Measurements from ENCODE around the gene DENND1C. TPM values are rescaled to one million over a fixed set of nuclear protein-coding genes. Genes with fewer than 3 reads are reported as not detected.

The DENND1C gene
- total RNA-seq, 1 donor from 2014 or later, result not detected

DNA sequence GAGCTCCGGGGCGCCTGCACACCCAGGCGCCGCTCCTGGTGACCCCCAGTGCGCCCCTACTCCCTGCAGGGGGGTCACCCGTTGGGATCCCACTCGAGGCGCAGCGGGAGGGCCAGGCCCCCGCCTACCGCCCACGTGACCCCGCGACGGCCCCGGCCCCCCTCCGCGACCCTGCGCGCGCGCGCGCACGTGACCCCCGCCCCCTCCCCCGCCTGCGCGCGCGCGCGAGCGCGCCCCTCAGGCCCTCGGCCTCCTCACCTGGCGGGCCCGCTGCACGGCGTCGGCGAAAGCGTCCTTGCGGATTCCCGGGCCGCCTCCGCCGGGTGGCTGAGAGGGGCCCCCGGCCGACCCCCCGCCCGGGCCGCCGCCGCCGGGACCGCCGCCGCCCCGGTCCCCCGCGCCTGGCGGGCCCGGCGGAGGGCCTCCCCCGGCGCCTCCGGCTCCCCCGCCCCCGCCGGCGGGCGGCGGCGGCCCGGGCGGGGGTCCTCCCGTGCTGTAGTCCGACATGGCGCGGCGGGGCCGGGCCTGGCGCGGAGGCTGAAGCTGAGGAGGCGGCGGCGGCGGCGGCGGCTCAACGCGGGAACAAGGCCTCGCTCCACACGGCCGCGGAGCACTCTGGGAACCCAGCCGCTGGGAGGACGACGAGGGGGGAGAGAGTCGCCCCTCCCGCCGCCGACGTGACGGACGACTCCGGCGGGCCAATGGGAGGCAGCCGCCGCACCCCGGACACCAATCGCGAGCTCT, 57.2 kb downstream of the DENND1C start, which contains the start of gene KHSRP:
Gene KHSRP, minus strand, starts transcription at position 617 of the 744 bp plus-strand sequence. Its CDS starts 110 bp downstream, at position 507.
- no peak for DNase-seq (ENCODE audit: extremely low spot score, unreplicated experiment)
- Mint-ChIP-seq H3K27me3 (ENCODE audit: unreplicated experiment) (no peaks in the 10 kb centered on the region), H3K36me3 (ENCODE audit: unreplicated experiment) (peaks cover 14% of the 10 kb centered on the region), H3K27ac (ENCODE audit: unreplicated experiment) (peak within 1 kb of the TSS; percentile 92), H3K4me3 (ENCODE audit: unreplicated experiment) (peak within 1 kb of the TSS; percentile 84), H3K4me1 (ENCODE audit: unreplicated experiment) (peaks cover 24% of the 10 kb centered on the region), H3K9me3 (ENCODE audit: unreplicated experiment) (no peaks in the 10 kb centered on the region)
- TF ChIP-seq, protein P1, sequence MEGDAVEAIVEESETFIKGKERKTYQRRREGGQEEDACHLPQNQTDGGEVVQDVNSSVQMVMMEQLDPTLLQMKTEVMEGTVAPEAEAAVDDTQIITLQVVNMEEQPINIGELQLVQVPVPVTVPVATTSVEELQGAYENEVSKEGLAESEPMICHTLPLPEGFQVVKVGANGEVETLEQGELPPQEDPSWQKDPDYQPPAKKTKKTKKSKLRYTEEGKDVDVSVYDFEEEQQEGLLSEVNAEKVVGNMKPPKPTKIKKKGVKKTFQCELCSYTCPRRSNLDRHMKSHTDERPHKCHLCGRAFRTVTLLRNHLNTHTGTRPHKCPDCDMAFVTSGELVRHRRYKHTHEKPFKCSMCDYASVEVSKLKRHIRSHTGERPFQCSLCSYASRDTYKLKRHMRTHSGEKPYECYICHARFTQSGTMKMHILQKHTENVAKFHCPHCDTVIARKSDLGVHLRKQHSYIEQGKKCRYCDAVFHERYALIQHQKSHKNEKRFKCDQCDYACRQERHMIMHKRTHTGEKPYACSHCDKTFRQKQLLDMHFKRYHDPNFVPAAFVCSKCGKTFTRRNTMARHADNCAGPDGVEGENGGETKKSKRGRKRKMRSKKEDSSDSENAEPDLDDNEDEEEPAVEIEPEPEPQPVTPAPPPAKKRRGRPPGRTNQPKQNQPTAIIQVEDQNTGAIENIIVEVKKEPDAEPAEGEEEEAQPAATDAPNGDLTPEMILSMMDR (IDR thresholded peaks at IDR 0.05), result no peak

DNA sequence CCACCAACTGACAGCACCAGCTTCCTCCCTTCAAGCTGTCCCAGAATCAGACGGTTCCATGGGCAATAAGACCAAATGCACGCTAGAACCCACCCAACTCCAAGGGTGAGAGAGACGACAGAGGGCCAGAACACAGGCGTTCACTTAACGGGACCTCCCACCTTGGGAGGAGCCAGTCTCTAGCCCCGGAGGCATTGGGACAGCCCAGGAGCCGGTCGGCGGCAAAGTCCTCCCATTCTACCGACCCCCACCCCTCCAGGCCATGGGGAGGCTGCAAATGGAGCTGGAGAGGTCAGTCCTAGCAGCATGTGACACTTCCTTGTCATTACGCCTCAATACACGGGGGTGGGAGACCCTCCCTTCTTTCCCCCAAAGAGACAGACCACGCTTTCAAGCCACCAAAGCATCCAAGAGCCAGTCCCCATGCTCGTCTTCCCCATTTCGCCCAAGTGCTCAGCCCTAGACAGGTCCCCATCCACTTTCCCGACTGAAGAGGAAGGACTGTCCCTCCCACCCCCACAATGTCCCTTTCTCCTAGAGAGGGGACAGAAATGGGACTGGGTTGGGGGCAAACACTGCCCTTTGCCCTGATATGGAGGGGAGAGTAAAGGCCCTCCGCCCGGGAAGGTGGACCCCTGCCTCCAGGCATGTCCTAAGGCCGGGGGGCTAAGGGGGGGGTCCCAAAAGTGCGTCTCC, 57.9 kb downstream of the DENND1C start:
- DNase-seq (ENCODE audit: extremely low spot score, unreplicated experiment), result no peak
- Mint-ChIP-seq H3K4me3 (ENCODE audit: unreplicated experiment) (peak overlapping the region; percentile 84), H3K27ac (ENCODE audit: unreplicated experiment) (peak overlapping the region; percentile 66), H3K36me3 (ENCODE audit: unreplicated experiment) (peaks cover 14% of the 10 kb centered on the region), H3K9me3 (ENCODE audit: unreplicated experiment) (no peaks in the 10 kb centered on the region), H3K4me1 (ENCODE audit: unreplicated experiment) (peaks cover 24% of the 10 kb centered on the region), H3K27me3 (ENCODE audit: unreplicated experiment) (no peaks in the 10 kb centered on the region)
- TF ChIP-seq, protein P1 (IDR thresholded peaks at IDR 0.05), result no peak

DNA sequence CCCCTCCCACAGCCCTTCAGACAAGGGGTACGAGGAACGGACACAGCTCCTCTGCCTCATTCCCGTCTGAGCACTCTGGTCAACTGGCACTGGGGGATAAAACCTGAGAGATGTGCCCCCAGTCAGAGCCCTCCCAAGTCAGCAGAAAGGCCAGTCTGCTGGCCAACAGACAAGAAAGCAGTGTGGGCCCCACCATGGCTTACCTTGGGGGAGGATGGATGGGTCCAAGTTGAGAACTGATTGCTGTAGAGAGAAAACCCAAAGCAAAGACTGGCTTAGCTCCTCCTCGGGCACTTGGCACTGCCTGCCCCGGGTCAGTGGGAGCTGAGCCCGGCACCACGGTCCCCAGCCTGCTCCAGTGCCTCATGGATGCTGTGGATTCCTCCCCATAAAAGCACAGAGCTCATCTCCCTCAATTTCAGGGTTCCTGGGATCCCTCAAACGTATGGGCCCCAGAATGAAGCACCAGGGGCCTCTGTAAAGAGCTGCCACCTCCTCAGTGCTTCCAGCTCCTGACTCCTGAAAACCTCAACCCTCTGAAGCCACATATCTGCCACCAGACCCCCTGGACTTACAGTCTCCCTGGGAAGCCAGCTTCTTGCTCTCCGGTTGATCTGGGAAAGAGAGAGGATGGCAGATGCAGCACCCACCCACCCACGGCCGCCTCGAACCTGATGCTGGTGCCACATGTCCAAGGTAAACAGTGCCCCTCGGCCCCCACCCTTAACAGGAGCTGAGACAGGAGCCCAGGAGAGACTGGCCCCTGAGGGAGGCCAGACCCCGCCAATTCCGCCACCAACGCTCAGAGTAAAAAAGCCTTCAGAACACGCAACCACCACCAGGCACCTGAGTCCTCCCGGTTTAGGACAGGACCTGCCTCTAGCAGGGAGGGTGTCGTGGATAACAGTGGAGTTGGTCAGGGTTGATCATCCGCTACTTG, 60.2 kb downstream of the DENND1C start:
- no peaks in the 10 kb centered on the region for H3K27me3 Mint-ChIP-seq (ENCODE audit: unreplicated experiment)
- peak overlapping the region; percentile 14 for H3K4me3 Mint-ChIP-seq (ENCODE audit: unreplicated experiment)
- TF ChIP-seq, protein P1 (IDR thresholded peaks at IDR 0.05), result no peak
- no peak overlapping the region for H3K27ac Mint-ChIP-seq (ENCODE audit: unreplicated experiment)
- peaks cover 24% of the 10 kb centered on the region for H3K4me1 Mint-ChIP-seq (ENCODE audit: unreplicated experiment)
- H3K36me3 Mint-ChIP-seq (ENCODE audit: unreplicated experiment), result peaks cover 22% of the 10 kb centered on the region
- no peak for DNase-seq (ENCODE audit: extremely low spot score, unreplicated experiment)
- no peaks in the 10 kb centered on the region for H3K9me3 Mint-ChIP-seq (ENCODE audit: unreplicated experiment)

DNA sequence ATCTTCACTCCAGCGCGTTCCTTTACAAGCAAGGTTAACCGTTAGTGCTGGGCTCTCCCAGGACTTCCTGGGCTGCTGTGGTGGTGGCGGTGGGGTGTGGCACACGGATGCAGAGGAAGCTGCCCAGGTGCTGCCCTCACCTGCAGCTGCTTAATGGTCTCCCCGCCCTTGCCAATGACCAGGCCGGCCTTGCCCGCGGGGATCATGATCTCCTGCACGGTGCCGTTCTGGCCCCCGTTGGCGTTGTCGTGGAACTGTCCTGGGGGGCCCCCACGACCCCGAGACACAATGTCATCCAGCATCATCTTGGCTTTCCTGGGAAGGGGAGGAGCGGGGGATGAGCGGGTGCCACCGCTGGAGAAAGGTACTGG, 63.0 kb downstream of the DENND1C start:
- Mint-ChIP-seq H3K27ac (ENCODE audit: unreplicated experiment) (no peak overlapping the region), H3K4me1 (ENCODE audit: unreplicated experiment) (peaks cover 16% of the 10 kb centered on the region), H3K27me3 (ENCODE audit: unreplicated experiment) (no peaks in the 10 kb centered on the region), H3K36me3 (ENCODE audit: unreplicated experiment) (peaks cover 32% of the 10 kb centered on the region), H3K9me3 (ENCODE audit: unreplicated experiment) (no peaks in the 10 kb centered on the region), H3K4me3 (ENCODE audit: unreplicated experiment) (no peak overlapping the region)
- TF ChIP-seq, protein P1 (IDR thresholded peaks at IDR 0.05), result no peak
- DNase-seq (ENCODE audit: extremely low spot score, unreplicated experiment), result no peak
